Measurements from ENCODE around the gene PRUNE2.

DNA sequence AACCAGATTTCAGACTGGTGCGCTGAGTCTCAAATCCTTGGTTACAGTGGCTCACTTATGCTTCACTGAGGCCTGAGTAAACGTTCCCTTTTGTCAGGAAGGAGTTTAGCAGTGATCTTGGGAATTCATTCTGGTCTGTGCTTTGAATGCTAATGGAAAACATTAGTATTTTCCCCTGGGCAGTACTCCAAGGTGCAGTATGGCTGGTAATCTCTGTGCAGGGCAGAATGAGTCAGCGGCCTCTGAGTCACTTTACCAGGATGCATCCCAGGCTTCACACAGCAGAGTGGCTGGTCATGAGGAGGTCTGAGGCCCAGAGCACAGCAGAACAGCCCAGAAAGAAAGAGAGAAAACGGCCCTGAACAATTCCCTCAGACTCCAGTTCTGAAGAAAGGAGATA lies 87.6 kb downstream of the PRUNE2 start:
- TF ChIP-seq EP300 (IDR thresholded peaks at IDR 0.05): no peak
- TF ChIP-seq POLR2A (IDR thresholded peaks at IDR 0.05): no peak

Measured in upper lobe of left lung (tissue), 4 donors.